NT2/D1 (cell line): ENCODE data around the gene PASD1.
"Not testable (repeated sequence)": the region's sequence is repeated elsewhere in the genome, so short reads cannot be mapped to it uniquely, and the experiment has no call there.

Experiments
- DNase-seq: peaks from one replicate; pipeline ENCODE4 v3.0.0-alpha.2; 2011; ENCODE audit warnings: low read depth, low spot score
- H3K27me3 ChIP-seq: 2 replicates; pipeline ENCODE4 v1.6.0; 2011; ENCODE audit warnings: mild to moderate bottlenecking; ENCODE audit not compliant: insufficient read length, insufficient read depth
- H3K36me3 ChIP-seq: 2 replicates; pipeline ENCODE4 v1.6.1; 2011; ENCODE audit warnings: mild to moderate bottlenecking, low read length, mixed read lengths; ENCODE audit not compliant: insufficient read depth, insufficient read length
- H3K4me1 ChIP-seq: 2 replicates; pipeline ENCODE4 v1.5.1; 2011; ENCODE audit not compliant: insufficient read depth, insufficient read length
- H3K4me3 ChIP-seq: 2 replicates; pipeline ENCODE4 v1.5.1; 2011; ENCODE audit warnings: low read depth; ENCODE audit not compliant: insufficient read length
- H3K9ac ChIP-seq: 2 replicates; pipeline ENCODE4 v1.6.0; 2011; ENCODE audit warnings: low read depth; ENCODE audit not compliant: insufficient read length
- H3K9me3 ChIP-seq: 2 replicates; pipeline ENCODE4 v1.5.1; 2011; ENCODE audit warnings: mild to moderate bottlenecking, low read length; ENCODE audit not compliant: insufficient read depth
- SUZ12 ChIP-seq: IDR thresholded peaks from 2 replicates; pipeline ENCODE4 v1.6.1; 2011; ENCODE audit not compliant: insufficient read length, insufficient read depth; ENCODE audit errors: extremely low read depth
- YY1 ChIP-seq: IDR thresholded peaks from 2 replicates; pipeline ENCODE4 v1.6.1; 2011; ENCODE audit not compliant: insufficient read length, insufficient read depth
- ZNF274 ChIP-seq: IDR thresholded peaks from 2 replicates; pipeline ENCODE4 v1.6.1; 2011; ENCODE audit warnings: mild to moderate bottlenecking, low read depth, low read length

Gene PASD1

DNA sequence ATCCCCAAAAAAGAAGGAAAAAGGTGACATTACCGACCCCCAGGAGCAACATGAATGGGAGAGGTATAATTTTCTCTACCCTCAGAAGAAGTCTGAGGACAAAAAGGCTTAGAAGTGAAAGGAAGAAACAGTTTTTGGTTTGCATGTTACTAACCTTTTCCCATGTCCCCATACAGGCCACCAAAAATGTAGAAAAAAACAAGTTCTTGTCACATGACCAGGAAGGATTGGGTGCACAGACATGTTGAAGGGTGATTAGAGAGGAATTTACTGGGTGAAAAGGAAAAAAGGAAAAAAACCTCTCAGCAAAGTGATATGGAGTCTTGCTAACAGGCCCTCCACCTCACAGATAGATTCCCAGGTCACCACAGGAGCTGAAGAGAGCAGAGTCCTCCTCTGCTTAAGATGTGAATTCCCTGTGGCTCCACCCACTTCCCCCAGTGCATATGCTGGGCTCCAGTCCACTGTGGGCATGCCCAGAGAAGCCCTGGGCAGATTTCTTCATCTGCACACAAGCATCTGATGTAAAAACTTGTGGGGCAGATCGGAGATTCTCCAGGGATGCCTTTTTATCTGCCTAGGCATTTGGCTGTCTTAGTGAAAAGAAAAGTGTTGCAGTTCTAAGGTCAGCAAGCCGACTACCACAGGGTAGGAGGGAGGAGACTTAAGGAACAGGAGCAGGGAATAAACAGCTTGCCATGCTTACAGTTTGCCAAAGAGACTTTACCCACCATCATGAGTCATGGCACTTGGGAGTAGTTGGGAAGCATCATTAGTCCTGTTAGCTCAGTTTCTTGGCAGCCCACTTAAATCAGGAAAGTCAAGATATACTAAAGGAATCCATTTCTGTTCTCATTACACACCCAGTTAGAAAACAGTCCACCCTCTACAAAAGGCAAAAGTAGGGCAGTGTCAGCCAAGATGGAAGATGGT lies 25.0 kb upstream of the PASD1 start:
- H3K27me3 ChIP-seq = no peaks in the 10 kb centered on the region
- TF ChIP-seq YY1 = no peak
- TF ChIP-seq SUZ12 = no peak
- TF ChIP-seq ZNF274 = no peak
- H3K9me3 ChIP-seq = no peaks in the 10 kb centered on the region
- no peak overlapping the region for H3K4me3 ChIP-seq
- no peak for DNase-seq
- H3K4me1 ChIP-seq = no peaks in the 10 kb centered on the region
- no peak overlapping the region for H3K9ac ChIP-seq
- no peaks in the 10 kb centered on the region for H3K36me3 ChIP-seq

- H3K27me3 ChIP-seq = no peaks in the 10 kb centered on the region
- H3K9ac ChIP-seq = no peak overlapping the region
- H3K4me3 ChIP-seq = no peak overlapping the region
- H3K36me3 ChIP-seq = no peaks in the 10 kb centered on the region
- TF ChIP-seq SUZ12 (no peak), YY1 (no peak), ZNF274 (no peak)
- no peaks in the 10 kb centered on the region for H3K4me1 ChIP-seq
- H3K9me3 ChIP-seq = no peaks in the 10 kb centered on the region
- no peak for DNase-seq
These were observed 19.8 kb upstream of the PASD1 start for GRCh38 chrX:151543706-151544105.

- not testable (repeated sequence) for H3K36me3 ChIP-seq, H3K4me3 ChIP-seq, H3K4me1 ChIP-seq, DNase-seq, H3K9me3 ChIP-seq, H3K9ac ChIP-seq, H3K27me3 ChIP-seq
These were observed 17.2 kb upstream of the PASD1 start for GRCh38 chrX:151546226-151546625.

GRCh38 chrX:151551176-151551575 lies 12.3 kb upstream of the PASD1 start:
- not testable (repeated sequence) for H3K36me3 ChIP-seq, H3K9me3 ChIP-seq, H3K9ac ChIP-seq, H3K27me3 ChIP-seq, DNase-seq, H3K4me3 ChIP-seq, H3K4me1 ChIP-seq

GRCh38 chrX:151552743-151553142 lies 10.7 kb upstream of the PASD1 start:
- no peak for DNase-seq
- H3K36me3 ChIP-seq = no peaks in the 10 kb centered on the region
- H3K4me1 ChIP-seq = no peaks in the 10 kb centered on the region
- TF ChIP-seq YY1 = no peak
- no peak for TF ChIP-seq ZNF274
- no peak for TF ChIP-seq SUZ12
- H3K9ac ChIP-seq = no peak overlapping the region
- H3K4me3 ChIP-seq = no peak overlapping the region
- no peaks in the 10 kb centered on the region for H3K9me3 ChIP-seq
- no peaks in the 10 kb centered on the region for H3K27me3 ChIP-seq

GRCh38 chrX:151555301-151555700 lies 8.2 kb upstream of the PASD1 start:
- not testable (repeated sequence) for H3K36me3 ChIP-seq, H3K9me3 ChIP-seq, H3K9ac ChIP-seq, H3K4me1 ChIP-seq, DNase-seq, H3K4me3 ChIP-seq, H3K27me3 ChIP-seq

DNA sequence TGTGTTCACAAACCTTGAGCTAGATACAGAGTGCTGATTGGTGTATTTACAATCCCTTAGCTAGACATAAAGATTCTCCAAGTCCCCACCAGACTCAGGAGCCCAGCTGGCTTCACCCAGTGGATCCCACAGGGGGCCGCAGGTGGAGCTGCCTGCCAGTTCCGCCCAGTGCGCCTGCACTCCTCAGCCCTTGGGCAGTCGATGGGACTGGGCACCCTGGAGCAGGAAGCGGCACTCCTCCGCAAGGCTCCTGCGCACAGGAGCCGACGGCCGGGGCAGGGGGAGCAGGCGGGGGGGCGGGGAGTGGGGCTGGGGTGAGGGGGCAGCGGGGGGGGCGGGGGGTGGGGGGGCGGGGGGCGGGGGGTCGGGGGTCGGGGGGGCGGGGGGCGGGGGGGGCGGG lies 990 bp upstream of the PASD1 start:
- H3K9me3 ChIP-seq, H3K9ac ChIP-seq, H3K36me3 ChIP-seq, H3K27me3 ChIP-seq, H3K4me1 ChIP-seq, DNase-seq, H3K4me3 ChIP-seq: not testable (repeated sequence)

- not testable (repeated sequence) for H3K36me3 ChIP-seq, H3K9me3 ChIP-seq, H3K9ac ChIP-seq, H3K27me3 ChIP-seq, H3K4me3 ChIP-seq, DNase-seq, H3K4me1 ChIP-seq
These were observed 472 bp upstream of the PASD1 start for GRCh38 chrX:151563003-151563402.
